ENCODE data around the gene ADGRF3. TPM values are rescaled to one million over a fixed set of nuclear protein-coding genes. Genes with fewer than 3 reads are reported as not detected.
A peak's percentile ranks its signal among the peaks of the same experiment; 100 is the strongest.

The ADGRF3 gene
- total and polyA plus RNA-seq, 9 of the 15 experiments (the other 6 are each of a cell fraction or from before 2014, with no cell fraction given), result 0.04 to 0.54 (median 0.16) TPM; not detected in 2

GRCh38 chr2:26314243-26314642, 32.3 kb downstream of the ADGRF3 start (continued):
- TF ChIP-seq ZNF316 (IDR thresholded peaks at IDR 0.05) (no peak), ZNF79 (CRISPR knock-in tag; IDR thresholded peaks at IDR 0.05; ENCODE audit: low read depth) (no peak), ZNF282 (CRISPR knock-in tag; IDR thresholded peaks at IDR 0.05) (no peak), THRAP3 (IDR thresholded peaks at IDR 0.05; ENCODE audit: borderline replicate concordance) (no peak), MAFK (IDR thresholded peaks at IDR 0.05; ENCODE audit: low read length) (no peak), ZNF395 (CRISPR knock-in tag; IDR thresholded peaks at IDR 0.05) (no peak), TCFL5 (CRISPR knock-in tag; conservative IDR thresholded peaks at IDR 0.05) (no peak), ZBTB33 (CRISPR knock-in tag; IDR thresholded peaks at IDR 0.05) (0 out of 2 replicates have a peak, but pooled peaks have one; percentile 28), HDAC6 (IDR thresholded peaks at IDR 0.05; ENCODE audit: low read depth, low read length) (no peak), RERE (CRISPR knock-in tag; IDR thresholded peaks at IDR 0.05; ENCODE audit: borderline replicate concordance) (no peak), CTCF (IDR thresholded peaks at IDR 0.05 in 2 of 3, conservative IDR thresholded peaks at IDR 0.05 in 1 of 3; ENCODE audit: insufficient read depth in 2 of 3, low read depth in 1 of 3, low read length in 3 of 3) (peak; percentile 31 to 59 (median 44); a peak in 5 of 6 replicates), RAD21 (CRISPR knock-in tag; conservative IDR thresholded peaks at IDR 0.05 in 1 of 2, IDR thresholded peaks at IDR 0.05 in 1 of 2) (peak in 1 of 2 experiments; percentile 45; a peak in 2 of 4 replicates)
